Activated CD8-positive, alpha-beta memory T cell treated with anti-CD3 and anti-CD28 coated beads, Interleukin-2, amount 50 U/mL, for 1 hour (primary cell): ENCODE results near the gene PRKG2.
"Not testable (repeated sequence)": the region's sequence is repeated elsewhere in the genome, so short reads cannot be mapped to it uniquely, and the experiment has no call there.

Source experiments
- DNase-seq: peaks from one replicate; pipeline ENCODE4 v3.0.0-alpha.2; 2020; ENCODE audit errors: extremely low read depth

PRKG2 gene

GRCh38 chr4:81214881-81215868 is at the start of gene PRKG2:
Gene PRKG2, minus strand, starts transcription at chr4:81215222. Its CDS starts 10,175 bp downstream, at chr4:81205047.
- no peak for DNase-seq

- DNase-seq, result no peak
Observed at GRCh38 chr4:81260443-81261101, 45.5 kb upstream of the PRKG2 start.

GRCh38 chr4:81258841-81259550 is 44.0 kb upstream of the PRKG2 start:
- DNase-seq, result no peak

- DNase-seq, result no peak
Observed at GRCh38 chr4:81257816-81258215, 42.8 kb upstream of the PRKG2 start.

GRCh38 chr4:81257021-81257420 is 42.0 kb upstream of the PRKG2 start:
- DNase-seq, result no peak

- DNase-seq, result no peak
Observed at GRCh38 chr4:81256059-81256970, 41.3 kb upstream of the PRKG2 start.

GRCh38 chr4:81255524-81255923 is 40.5 kb upstream of the PRKG2 start:
- no peak for DNase-seq

GRCh38 chr4:81250430-81250829 is 35.4 kb upstream of the PRKG2 start:
- DNase-seq, result no peak

- no peak for DNase-seq
Observed at GRCh38 chr4:81245218-81246009, 30.4 kb upstream of the PRKG2 start.

- no peak for DNase-seq
Observed at GRCh38 chr4:81237791-81238190, 22.8 kb upstream of the PRKG2 start.

- DNase-seq, result no peak
Observed at GRCh38 chr4:81235982-81236749, 21.1 kb upstream of the PRKG2 start.

- no peak for DNase-seq
Observed at GRCh38 chr4:81227968-81228367, 12.9 kb upstream of the PRKG2 start.

GRCh38 chr4:81227138-81227537 is 12.1 kb upstream of the PRKG2 start:
- no peak for DNase-seq

- no peak for DNase-seq
Observed at GRCh38 chr4:81225252-81225651, 10.2 kb upstream of the PRKG2 start.

- not testable (repeated sequence) for DNase-seq
Observed at GRCh38 chr4:81222082-81222472, 7.1 kb upstream of the PRKG2 start.

- DNase-seq, result no peak
Observed at GRCh38 chr4:81221303-81222081, 6.5 kb upstream of the PRKG2 start.

GRCh38 chr4:81220271-81220670 is 5.2 kb upstream of the PRKG2 start:
- no peak for DNase-seq

GRCh38 chr4:81218206-81218605 is 3.2 kb upstream of the PRKG2 start:
- no peak for DNase-seq

GRCh38 chr4:81217779-81218178 is 2.8 kb upstream of the PRKG2 start:
- DNase-seq, result no peak
